HT-29 (cell line): ENCODE data around the gene PCBD2. TPM values are rescaled to one million over a fixed set of nuclear protein-coding genes. Genes with fewer than 3 reads are reported as not detected.
"Not testable (repeated sequence)": the region's sequence is repeated elsewhere in the genome, so short reads cannot be mapped to it uniquely, and the experiment has no call there.

Experiments used
- DNase-seq: peaks from one replicate; pipeline ENCODE4 v3.0.0-alpha.2; 2015; ENCODE audit warnings: low spot score
- total RNA-seq: library from RNA; depleted of rRNA; stranded (reverse); fragments of >200 nt; shearing (Covaris generic); gene quantifications from 2 replicates; pipeline ENCODE4 v1.2.3, GENCODE V29; 2014

PCBD2 gene
- total RNA-seq, 1 experiment from 2014 or later: 7.6 TPM

GRCh38 chr5:134957920-134958608 is 53.1 kb downstream of the PCBD2 start:
- no peak for DNase-seq

- peak; percentile 24 for DNase-seq
These were observed 53.8 kb downstream of the PCBD2 start for GRCh38 chr5:134958755-134959154.

DNA sequence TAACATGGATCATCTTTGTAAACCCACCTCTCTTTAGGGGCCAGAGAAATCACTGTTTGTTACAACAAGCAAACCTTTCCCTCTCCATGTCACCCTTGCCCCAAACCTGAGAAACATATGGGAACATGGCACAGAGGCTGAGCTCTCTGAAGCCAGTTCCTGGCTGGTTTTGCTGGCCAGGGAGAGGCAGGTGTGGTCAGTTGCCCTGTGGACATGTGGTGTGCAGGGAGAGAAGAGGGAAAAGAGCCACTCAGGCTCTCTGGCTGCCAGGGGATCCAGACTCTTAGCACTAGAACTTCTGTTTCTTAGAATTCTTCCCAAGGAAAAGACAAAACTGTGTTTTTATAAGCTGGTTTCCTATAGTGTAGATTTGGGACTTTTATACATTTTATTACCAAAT is 58.2 kb downstream of the PCBD2 start:
- no peak for DNase-seq

DNA sequence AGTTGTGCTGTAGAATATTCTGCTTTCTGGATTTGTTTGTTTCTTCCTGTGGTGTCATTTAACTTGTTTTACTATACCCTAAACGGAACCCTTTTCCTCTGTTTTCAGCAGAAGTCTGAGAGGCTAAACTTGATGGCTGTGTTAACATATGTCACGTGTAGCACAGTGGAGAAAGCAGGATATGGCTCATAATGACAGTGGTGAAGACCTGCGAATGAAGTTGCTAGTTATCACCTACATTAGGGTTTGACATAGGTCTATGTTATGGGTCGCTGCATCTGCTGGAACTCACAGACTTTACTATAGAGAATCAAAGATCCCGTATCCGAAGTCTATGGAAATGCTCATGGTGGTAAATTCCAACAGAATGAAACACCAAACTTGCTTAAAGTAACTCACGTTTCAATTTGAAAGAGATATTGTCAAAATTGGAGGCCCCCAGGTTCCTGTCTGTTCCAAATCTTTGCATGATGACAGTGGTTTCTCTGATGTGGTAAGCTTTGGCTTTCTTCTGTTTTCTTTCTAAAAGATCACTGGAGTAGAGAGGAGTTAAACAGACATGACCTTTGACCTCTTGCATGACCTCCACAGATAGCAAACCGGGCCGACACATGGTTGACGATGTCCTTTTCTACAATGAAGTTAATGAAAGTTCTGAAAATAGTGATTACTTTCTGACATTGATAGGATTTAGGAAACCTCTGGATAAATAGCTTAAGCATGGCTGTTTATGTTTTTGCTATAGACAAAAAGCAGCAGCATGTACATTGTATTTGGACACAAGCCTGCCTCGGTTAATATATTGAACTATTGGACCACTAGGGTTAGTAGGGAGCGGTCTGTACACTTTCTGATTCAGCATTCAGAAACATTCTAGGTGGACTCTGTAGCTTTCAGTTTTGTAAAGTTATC is 59.7 kb downstream of the PCBD2 start:
- DNase-seq: no peak

DNA sequence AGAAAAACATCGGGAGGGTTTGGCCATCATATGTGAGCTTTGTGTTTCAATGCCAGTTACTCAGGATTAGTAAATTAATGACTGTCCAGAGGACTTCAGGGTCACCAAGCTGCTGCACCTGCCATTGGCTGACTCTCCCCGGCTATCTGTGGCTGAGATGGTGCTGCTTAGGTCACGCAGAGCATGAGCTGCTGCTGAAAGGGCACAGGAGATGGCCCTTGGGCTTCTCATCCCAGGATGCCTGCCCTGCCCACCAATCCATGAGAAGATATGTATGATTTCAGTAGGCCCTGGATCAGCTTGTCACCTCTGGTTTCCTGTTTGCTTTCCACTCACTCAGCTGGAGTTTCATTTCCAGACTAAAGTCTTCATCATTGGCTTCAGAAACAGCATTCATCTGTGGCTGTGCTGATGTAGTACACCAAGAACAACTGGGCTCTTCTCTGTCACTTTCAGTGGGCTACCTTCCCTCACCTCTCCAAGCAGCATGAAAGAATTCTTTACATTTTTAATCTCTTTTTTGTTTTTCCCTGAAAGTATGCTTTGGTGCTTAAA is 60.4 kb downstream of the PCBD2 start:
- no peak for DNase-seq

- DNase-seq: no peak
These were observed 62.7 kb downstream of the PCBD2 start, which contains the start of gene CATSPER3 for GRCh38 chr5:134967607-134968006. Gene CATSPER3 (plus strand): TSS chr5:134967907. CDS start chr5:134967992, 85 bp downstream.

DNA sequence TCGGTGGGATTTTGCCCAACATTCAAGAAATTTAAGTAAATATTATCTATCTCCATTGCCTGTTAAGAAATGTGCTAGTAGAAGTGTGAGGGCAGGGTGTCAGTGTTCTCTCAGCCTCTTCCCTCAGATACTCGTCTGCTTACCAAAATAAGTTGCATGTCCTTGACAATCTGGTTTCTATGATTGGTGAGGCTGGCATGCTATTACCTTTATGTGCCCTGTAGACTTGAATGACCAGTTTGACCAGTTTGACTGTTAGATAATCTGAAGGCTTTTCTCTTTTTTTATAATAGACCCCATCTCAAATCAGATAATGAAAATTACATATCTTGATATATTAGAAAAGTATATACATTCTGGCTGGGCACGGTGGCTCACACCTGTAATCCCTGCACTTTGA is 63.1 kb downstream of the PCBD2 start:
- peak; percentile 62 for DNase-seq

GRCh38 chr5:134969166-134969565 is 64.2 kb downstream of the PCBD2 start:
- no peak for DNase-seq

DNA sequence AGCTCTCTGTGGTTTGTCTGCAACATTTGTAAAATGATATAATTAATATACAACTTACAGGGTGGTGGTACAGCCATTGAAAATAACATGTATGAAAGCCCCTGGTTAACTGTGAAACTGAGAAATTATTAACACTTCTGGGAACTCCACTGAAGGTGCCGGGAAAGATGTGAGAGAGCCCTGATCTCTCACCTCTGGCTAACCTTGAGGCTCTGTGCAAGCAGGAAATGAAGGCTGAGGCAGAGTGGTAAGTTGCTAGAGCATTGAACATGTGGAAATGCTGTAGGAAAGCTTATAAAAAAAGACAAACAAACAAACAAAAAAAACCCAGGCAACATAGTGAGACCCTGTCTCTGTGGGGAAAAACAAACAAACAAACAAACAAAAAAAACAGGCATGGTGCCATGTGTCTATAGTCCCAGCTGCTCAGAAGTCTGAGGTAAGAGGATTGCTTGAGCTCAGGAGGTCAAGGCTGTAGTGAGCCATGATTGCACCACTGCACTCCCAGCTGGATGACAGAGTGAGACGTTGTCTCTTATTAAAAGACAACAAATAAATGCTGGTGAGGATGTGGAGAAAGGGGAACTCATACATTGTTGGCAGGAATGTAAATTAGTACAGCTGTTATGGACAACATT is 70.3 kb downstream of the PCBD2 start:
- no peak for DNase-seq

DNA sequence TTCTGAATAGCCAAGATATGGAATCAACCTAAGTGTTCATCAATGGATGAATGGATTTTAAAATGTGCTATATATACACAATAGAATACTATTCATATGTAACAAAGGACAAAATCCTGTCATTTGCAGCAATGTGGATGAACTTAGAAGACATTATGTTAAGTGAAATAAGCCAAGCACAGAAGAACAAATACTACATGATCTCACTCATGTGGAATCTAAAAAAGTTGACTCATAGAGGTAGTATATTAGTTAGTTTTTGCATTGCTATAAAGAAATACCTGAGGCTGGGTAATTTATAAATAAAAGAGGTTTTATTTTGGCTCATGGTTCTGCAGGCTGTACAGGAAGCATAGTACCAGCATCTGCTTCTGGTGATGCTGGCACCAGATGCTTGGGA is 70.9 kb downstream of the PCBD2 start:
- DNase-seq: no peak

GRCh38 chr5:134976841-134977240 is 71.9 kb downstream of the PCBD2 start:
- DNase-seq: no peak

DNA sequence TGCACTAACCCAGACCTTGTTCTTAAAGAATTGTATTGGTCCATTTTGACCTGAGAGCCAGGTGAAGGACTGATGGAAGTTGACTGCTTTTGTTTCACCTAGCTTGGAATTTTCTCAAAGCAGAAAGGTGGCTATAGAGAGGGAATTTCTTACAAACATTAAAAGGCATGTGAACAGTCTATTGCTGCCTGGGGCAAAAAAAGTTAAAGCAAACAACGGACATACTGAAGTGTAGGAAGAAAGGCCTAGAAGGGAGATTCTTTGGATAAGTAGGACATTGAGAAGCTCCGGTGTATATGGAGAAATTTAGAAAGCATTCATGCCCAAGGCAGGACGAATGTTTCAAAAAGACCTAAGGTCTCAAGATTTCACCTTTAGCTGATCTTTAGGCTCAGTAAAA is 74.5 kb downstream of the PCBD2 start:
- no peak for DNase-seq

- no peak for DNase-seq
These were observed 77.3 kb downstream of the PCBD2 start for GRCh38 chr5:134982230-134982629.

GRCh38 chr5:134989266-134989830 is 84.4 kb downstream of the PCBD2 start:
- no peak for DNase-seq

- DNase-seq: not testable (repeated sequence)
These were observed 85.3 kb downstream of the PCBD2 start for GRCh38 chr5:134990183-134990582.

- no peak for DNase-seq
These were observed 87.2 kb downstream of the PCBD2 start for GRCh38 chr5:134992148-134992547.

DNA sequence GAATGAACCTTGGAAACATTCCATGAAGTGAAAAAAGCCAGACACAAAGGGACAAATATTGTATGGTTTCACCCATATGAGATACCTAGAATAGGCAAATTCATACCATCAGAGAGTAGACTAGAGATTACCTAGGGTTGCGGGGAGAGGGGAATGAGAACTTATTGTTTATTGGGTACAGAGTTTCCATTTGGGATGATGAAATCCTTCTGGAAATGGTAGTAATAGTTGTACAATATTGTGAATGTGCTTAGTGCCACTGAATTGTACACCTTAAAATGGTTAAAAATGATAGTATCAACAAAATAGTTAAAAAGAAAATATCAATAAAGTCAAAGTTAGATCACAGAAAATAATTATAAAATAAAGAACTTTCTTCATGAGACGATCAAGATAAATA is 88.2 kb downstream of the PCBD2 start:
- DNase-seq: no peak

DNA sequence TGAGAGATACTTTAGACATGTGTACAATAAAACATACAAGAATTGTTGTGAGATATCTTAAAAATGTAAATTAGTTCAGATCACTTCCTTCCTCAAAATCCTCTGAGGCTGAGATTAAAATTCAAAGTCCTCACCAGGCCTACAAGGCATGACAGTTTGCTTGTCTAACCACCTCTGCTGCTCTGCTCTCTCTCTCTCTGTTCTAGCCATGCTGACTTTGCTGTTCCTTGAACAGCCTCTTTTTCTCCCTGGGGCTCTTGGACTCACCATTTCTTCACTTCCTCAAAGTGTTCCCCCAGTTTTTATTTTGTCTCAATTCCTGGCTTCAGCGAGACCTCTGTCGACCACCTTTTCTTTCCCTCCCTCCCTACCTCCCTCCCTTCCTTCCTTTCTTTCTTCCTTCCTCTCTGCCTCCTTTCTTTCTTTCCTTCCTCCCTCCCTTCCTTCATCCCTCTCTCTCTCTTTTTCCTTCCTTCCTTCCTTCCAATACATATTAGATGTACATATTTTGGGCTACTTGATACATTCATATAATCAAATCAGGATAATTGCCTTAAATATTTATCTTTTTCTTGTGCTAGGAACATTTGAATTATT is 89.7 kb downstream of the PCBD2 start:
- DNase-seq: no peak

GRCh38 chr5:134995850-134996402 is 91.0 kb downstream of the PCBD2 start:
- DNase-seq: no peak

- no peak for DNase-seq
These were observed 92.1 kb downstream of the PCBD2 start for GRCh38 chr5:134997015-134997414.

GRCh38 chr5:134998068-134998467 is 93.1 kb downstream of the PCBD2 start:
- not testable (repeated sequence) for DNase-seq
